ENCODE data around the gene GARRE1.

GRCh38 chr19:34235425-34235940, 18.9 kb upstream of the GARRE1 start:
- TF ChIP-seq BHLHE40 (IDR thresholded peaks at IDR 0.05; ENCODE audit: low read depth, low read length) (no peak), RCOR1 (IDR thresholded peaks at IDR 0.05; ENCODE audit: low read depth, low read length) (no peak)
- TF ChIP-seq, protein P1, sequence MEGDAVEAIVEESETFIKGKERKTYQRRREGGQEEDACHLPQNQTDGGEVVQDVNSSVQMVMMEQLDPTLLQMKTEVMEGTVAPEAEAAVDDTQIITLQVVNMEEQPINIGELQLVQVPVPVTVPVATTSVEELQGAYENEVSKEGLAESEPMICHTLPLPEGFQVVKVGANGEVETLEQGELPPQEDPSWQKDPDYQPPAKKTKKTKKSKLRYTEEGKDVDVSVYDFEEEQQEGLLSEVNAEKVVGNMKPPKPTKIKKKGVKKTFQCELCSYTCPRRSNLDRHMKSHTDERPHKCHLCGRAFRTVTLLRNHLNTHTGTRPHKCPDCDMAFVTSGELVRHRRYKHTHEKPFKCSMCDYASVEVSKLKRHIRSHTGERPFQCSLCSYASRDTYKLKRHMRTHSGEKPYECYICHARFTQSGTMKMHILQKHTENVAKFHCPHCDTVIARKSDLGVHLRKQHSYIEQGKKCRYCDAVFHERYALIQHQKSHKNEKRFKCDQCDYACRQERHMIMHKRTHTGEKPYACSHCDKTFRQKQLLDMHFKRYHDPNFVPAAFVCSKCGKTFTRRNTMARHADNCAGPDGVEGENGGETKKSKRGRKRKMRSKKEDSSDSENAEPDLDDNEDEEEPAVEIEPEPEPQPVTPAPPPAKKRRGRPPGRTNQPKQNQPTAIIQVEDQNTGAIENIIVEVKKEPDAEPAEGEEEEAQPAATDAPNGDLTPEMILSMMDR (IDR thresholded peaks at IDR 0.05), result no peak

Measured in A549 (cell line).